HG02938 (cell line): ENCODE data around the gene KATNIP.
A peak's percentile ranks its signal among the peaks of the same experiment; 100 is the strongest.

Experiments used
- ATAC-seq: cut with Tn5 transposase; IDR thresholded peaks from one replicate; pipeline ENCODE4 v1.9.1; 2021; ENCODE audit warnings: mild to moderate bottlenecking, moderate library complexity; ENCODE audit not compliant: unreplicated experiment

The KATNIP gene

DNA sequence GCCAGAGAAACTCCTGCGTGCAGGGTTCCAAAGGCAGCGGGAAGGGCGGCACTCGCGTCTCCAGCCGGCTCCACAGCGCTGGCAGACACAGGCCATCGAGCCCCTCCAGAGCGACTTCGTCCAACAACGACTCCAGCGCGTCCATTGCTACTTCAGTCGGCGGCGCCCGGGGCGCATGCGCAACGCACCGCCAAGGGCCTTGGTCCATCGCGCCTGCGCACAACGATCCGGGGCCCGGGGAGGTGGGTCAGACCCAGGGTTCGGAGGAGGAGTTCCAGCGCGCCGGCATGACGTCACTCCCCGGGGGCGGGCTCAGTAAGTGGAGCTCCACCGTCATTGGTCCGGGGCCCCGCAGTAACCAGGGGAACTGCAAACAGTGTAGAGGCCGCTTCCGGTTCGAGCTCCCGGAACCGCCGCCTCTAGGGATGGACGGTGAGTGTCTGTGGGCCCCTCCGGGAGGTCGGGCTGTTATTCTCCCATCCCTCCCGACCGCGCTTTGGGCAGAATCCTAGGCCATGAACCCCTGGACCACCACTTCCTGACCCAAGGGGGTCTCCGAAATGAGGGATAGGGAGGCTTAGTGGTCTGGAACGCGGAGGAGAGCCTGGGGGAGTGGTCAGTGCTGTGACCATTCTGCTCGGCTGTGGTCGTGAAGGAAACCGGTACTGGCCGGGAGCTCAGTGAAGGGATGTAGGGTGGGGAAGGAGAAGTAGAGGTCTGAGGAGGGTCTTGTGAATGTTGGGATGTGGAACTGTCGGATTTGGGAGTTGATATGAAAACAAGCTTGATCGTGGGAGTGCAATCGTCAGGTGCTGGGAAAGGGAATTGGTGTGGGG, at the start of gene KATNIP, which contains the start of gene GTF3C1:
Gene KATNIP, plus strand, starts transcription at position 399 of the 836 bp plus-strand sequence. Its CDS starts 27 bp downstream, at position 426.
Gene GTF3C1, minus strand, starts transcription at position 168 of the 836 bp plus-strand sequence. Its CDS starts 23 bp downstream, at position 145.
- ATAC-seq: peak; percentile 93

DNA sequence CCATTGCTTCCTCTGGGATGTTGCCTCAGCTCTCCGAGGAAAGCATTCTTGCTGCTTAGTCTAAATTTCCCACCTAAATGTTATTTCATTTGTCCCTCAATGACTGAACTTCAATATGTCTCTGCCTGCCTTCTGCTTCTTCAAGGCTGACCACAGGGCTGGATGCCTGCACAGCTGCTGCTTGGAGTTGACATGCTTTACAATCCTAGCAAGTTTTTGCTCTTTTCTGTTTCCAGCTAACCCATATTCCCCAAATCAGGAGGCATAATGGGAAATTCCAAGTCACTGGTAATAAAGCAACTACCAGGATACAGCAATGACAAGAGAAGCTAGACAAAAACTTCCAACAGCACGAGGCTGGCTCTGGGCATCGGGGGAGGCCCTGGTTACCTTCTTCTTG, 49.1 kb upstream of the KATNIP start:
- ATAC-seq: no peak

DNA sequence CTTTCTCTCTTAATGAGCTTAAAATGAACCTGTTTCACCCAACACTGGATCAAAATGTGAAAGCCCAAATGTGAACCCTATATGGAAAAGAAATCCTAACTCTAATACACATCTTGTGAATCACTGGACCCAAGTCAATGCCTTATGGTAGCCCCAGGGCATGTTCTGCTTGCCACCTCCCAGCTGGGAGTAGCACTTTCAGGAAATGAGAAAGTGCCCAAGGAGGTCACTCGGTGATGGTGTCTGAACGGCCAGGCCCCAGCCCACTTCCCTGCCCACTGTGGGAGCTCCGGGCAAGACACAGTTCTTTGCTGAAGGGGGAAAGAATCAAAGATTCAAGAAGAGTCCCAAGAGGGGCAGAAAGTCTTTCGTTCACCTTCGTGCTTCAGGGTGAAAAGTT, 46.3 kb upstream of the KATNIP start:
- no peak for ATAC-seq

DNA sequence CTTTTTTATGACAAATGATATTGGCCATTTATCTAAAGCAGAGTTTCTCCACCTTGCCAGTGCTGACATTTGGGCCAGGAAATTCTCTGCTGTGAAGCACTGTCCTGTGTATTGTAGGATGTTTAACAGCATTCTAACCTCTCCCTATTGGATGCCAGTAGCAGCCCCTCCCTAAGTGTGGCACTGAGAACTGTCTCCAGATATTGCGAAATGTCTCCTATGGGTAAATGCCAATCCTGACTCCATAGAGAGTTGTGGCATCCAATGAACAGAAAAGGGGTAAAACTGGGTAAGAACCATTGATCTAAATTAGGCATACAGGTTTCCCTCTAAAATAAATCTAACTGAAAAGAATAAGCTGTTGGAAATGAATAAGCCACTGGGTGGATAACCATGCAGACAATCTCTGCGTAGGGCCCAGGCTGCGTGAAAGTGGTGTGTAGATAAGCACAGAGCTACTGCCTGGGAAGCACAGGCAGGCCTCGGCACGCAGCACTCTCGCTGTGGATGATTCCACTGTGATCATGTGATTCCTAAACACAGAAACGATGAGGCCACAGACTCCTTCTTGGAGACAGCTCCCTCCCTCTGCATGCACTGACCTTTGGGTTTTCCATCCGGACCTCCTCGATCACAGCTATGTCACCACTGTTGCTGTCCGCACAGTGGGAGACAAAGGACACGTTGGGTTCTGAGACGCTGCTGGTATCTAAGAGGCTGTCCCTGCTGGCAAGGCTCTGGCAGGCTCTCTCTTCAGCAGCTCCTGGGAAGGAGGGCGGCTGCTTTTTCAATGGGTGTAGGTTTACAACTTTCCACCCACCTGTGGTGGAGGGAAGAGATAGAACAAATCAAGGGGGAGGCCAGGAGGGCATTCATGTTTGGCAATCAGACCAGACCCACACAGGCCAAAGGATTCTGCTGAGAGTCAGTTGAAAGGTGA, 44.4 kb upstream of the KATNIP start:
- ATAC-seq: no peak

DNA sequence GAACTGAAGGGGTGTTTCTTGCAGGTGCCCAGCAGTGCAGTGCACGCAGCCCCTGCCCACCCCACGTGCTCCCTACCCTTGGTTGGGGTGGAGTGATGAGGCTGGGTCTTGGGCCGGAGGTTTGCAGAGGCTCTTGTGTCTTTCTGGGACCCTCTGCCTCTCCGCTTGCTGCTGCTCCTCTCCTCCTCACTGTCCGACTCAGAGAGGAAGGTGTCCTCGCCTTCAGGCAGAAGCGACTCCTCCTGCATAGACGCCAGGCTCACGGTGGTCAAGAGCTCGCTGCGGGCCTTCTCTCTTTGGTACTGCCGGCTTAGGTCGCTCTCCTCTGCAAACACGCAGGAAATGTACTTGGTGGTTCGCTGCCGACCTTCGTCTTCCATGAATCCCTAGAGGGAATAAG, 43.2 kb upstream of the KATNIP start:
- ATAC-seq: no peak

DNA sequence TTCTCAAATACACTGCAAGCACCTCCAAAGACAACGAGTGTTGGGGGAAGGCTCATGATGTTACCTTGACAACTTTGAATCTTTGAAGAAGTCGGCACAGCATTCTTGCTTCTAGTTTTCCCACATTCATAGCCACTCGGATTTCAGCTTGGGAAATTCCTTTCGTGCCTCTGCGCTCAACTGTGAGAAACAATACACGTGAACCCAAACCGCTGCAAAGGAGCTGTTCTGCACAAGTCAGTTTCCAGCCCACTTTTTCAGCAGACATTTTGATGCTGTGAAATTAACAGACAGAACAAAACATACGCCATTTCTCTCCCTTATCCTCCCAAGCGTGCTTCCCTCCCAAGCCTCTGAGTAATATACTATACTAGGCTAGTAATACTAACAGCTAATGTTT, 41.5 kb upstream of the KATNIP start:
- no peak for ATAC-seq

DNA sequence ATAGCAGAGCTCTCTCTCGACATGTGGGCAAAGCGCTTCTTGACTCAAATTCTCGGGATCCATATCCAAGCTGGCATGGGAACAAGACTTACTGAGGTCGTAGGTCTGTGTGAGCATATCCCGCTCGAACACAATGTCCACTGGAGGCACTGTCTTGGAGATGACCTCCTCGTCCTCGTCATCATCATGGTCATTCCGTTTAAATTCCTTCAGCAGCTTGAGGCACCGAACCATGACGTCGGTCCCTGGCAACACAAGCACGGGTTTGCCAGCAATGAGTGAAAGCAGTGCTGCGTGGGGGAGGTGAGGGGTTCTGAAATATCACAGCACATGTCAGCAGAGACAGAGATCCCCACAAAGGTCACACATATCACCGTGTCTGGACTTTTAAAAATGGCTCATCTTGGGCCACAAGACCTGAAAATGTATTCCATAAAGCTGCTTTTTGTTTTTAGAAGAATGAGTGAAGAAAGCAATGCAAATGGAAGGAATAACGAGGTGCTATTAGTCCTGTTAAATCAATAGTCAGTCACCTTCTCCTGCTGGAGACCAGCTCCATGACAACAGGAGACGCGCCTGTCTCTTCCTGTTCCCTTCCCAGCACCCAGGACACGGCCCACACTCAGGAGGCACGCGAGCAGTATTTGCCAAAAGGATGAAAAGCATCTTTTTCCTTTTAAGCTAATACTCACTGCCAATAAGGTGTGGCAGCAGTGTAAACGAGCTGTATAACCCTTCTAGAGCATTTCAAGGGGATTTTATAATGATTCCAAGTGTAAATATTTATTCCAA, 38.1 kb upstream of the KATNIP start:
- no peak for ATAC-seq

DNA sequence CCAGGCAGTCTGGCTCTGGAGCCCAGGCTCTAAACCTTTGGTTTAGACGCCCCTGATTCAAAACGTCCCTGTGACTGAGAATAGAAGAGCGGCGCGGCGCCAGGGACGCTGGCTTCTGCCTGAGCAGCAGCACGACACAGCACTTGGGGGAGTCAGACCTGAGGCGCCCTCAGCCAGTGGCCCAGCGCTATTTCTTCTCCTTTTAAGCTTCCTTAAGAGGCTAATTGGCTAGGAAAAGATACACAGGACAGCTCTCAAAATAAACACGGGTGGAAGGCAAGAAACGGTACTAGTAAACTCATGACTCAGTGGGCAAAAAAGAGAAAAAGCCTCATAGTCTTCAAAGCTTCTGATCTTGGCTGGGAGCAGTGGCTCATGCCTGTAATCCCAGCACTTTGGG, 35.1 kb upstream of the KATNIP start:
- no peak for ATAC-seq

DNA sequence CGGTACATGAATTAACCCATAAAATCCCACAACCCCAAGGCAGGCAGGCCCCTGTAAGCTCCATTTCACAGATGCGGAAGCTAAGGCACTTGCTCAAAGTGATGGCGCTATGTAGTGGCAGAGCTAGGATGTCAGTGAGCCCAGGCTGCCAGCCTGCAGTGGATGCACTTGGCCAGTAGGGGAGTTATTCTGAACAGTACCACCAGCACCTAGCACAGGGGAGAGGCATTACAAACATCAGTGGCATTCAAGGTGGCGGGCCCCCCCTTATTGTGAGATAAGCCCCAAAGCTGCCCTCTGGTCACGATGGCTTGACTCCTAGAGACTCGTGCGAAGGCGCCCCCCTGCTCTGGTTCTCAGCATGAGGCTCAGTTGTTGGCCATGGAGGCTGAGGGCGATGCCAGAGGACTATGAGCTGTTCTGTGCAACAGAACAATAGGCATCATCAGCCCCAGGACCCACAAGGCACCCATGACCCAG, 34.0 kb upstream of the KATNIP start:
- ATAC-seq: no peak

DNA sequence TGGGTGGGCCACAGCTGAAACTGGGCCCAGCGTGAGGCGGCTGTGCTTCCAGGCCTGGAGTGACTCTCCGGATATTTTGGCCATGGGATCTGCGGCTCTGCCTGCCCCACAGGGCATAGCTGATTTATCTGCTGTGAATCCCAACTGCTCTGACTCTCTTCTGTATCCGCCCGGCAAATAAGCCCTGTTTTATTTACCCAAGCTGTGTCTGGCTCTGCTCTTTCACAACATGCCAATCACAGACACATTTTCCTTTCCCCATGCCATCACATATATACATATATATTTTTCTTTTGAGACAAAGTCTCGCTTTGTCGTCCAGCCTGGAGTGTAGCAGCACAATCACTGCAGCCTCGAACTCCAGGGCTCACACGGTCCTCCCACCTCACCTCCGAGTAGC, 33.6 kb upstream of the KATNIP start:
- ATAC-seq: no peak

DNA sequence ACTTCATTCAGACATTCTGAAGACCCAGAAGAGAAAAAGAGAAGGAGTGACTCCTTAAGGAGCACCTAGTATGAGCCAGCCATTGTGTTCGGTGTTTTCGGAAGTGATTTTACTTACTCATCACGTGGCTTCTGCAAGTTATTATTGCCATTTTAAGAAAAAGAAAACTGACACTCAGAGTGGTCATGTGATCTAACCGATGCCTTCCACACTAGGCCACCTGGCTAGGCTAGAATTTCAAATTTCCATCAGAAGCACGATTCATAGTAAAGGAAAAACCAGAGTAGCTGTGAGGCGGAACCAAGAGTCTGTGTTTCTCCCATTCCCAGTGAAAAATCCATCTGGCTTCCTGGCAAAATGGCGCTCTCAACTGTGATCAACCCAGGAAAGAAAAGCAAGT, 32.3 kb upstream of the KATNIP start:
- ATAC-seq: no peak

DNA sequence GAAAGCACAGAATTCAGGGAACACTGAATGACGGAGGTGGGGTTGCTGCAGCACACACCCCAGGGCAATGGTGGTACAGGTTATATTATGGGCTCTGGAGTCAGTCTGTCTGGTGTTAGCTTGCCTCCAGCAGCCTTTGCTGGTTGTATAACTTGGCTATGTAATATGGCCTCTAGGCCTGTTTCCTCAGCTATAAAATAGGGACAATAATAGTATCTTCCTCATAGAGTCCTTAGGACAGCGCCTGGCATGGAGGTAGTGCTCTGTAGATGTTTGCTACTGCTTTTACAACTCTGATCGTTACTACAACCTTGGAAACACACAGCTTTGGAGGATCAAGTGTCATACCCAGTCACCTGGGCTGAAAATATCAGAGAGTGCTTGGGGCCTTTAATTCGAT, 31.7 kb upstream of the KATNIP start:
- no peak for ATAC-seq

DNA sequence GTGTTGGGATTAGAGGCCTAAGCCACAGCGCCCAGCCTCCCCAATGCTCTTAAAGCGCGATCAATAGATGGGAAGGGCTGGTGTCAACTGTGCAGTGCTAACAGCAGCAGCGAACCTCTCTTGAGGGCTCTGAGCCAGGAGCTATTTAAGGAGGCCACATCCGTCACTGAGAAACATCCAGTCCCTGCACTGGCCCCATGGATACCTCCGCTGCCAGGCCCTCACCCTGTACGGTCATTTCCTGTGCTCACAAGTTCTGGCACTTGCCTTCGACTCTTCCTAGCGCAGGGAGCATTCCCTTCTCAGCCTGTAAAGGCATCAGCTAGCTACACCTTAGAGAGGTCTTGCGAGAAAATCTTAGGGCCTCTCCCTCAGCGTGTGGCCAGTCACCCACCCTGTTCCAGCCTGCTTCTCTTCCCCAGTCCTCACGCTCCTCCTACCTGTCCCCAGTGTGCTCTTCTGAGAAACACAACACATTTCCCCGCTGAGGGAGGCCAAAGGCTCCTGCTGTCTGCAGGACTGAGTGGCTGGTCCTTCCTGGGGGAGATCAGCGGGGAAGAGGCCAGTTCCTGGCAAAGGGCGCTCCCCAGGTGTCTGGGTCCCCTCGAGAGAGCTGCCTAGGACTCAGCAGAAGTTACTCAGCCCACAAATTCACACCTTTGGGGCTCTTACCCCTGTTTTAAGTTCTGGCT, 28.8 kb upstream of the KATNIP start:
- no peak for ATAC-seq

DNA sequence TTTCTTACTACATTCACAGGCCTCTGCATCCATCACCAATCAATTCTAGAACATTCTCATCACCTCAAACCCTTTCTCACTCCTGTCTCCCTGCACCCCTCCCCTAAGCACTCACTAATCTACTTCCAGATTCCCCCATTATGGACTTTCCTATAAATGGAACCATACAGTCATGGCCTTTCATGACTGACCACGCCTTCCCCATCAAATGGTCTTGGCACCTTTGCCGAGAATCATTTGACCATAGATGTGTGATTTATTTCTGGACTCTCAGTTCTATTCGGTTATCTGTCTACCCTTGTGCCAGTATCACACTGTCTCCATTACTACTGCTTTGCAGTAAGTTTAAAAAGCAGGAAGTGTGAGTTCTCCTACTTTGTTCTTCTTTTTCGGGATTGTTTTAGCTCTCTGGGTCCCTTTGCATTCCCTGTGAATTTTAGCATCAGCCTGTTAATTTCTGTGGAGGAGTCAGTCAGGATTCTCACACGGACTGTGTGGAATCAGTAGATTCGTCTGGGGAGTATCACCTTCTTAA, 27.7 kb upstream of the KATNIP start:
- no peak for ATAC-seq

DNA sequence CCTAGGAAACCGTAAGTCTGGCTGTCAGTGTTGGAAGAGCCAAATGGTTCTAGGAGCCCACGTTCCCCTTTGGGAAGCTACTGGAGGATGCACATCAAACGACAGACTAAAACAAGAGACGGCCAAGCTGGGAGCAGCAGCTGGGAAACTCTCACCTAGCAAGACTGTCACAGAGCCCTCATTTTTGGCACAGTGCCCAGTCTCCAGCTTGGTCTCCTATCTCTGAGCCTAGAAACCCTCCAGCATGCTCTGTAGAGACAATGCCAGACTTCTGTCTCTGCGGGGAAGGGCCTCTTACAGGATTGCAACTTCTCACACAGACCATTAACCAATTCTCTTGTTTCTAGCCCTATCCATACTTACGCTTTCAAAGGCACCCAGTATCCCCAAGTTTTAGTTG, 23.8 kb upstream of the KATNIP start:
- ATAC-seq: no peak

DNA sequence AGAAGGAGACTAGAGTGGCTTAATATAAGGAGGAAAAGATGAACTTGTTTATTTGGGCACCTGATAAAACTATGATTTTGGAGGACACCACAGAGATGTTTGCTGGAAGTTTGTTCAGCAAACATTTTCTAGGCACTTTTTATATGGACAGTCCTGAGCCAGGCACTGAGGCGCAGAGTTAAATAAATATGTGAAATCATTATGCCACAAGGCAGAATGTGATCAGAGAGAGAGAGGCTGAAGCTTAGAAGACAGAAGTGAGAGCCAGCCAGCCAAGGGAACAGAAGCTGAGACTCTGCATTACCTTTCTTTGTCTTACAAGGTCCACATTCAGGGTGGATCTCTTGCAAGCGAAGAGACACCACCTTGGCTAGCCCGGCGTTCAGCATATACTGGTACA, 21.6 kb upstream of the KATNIP start:
- no peak for ATAC-seq

DNA sequence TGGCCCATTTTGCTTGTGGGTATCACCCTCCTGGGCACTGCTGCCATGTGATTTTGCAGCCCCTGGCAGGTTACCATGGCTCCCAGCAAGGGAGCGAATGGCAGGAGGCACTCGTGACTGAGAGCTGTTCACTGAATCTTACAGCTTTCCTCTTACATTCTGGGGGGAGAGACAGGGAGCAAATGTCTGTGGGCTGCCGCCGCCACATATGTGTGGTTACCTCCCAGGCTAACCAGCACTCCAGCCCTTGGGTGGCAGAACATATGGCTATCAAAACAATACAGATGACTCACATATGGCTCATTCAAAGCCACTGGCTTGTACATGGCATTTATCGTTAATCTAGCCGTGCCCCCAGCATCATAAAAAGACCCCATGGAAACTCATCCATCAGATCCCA, 20.0 kb upstream of the KATNIP start:
- ATAC-seq: no peak

DNA sequence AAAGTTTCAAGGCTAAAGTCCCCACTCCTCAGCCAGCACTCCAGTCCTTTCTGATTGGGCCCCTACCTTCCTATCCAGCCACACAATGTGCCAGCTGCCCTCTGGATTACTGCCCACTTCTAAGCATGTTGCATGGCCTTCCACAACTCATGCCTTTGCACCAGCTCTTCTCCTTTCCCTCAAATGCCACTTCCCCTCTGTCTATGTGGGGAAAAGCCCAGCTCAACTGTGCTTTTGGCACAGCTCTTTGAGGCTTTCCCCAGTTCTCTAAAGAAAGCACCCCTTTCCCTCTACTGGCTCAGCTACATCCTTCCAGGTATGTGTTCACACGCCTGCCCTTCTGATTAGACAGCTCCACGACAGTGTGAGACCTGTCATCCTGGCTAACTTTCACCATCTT, 18.8 kb upstream of the KATNIP start:
- no peak for ATAC-seq

DNA sequence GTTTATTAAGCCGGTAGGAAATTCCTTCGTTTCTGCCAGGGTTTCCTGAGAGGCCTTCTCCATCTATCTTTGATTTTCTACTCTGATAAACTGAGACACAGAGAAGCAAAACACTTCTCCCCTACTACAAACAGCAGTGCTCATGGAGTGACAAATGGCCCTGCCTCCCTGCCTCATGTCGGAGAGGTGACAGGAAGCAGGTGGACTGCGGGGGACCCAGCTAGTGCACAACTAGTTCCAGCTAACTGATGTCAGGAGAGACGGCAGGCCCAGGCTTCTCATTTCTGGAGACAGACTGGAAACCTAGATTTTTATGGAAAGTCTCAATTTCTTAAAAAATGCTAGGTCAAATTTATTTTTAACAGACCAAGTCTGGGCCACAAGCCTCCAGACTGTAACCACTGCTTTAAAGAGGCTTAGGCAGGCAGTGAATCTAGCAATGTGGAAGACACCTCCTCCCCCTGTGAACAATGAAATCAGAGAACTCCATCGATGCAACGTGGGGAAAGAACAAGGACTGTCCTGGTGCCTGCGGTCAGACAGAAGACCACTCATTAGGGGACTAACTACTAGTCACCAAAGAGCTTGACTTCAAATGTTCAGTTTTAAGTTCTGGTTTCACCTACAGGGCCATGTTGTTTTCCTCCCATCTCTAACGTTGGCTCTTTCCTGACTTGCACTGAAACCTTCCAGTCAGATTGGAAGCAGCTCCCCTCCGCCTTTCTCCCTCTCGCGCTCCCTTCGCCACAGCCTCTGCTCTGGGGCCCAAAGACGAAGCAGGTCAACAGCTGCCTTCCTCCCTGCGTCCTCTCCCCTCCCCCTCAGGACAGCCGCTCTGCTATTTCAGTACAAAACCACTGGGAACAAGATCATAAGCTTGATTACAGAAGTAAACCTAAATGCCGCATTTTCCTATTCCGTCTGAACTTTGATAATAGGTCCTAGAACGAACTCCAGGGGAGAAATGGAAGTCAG, 17.8 kb upstream of the KATNIP start:
- no peak for ATAC-seq
